Stimulated activated CD4-positive, alpha-beta T cell treated with anti-CD3 and anti-CD28 coated beads, Interleukin-15, amount 100 ng/mL, for 24 hours (primary cell): Measurements from ENCODE around the gene DOK5.
A peak's percentile ranks its signal among the peaks of the same experiment; 100 is the strongest.
"Not testable (repeated sequence)": the region's sequence is repeated elsewhere in the genome, so short reads cannot be mapped to it uniquely, and the experiment has no call there.

Source experiments
- DNase-seq: peaks from one replicate; pipeline ENCODE4 v3.0.0-alpha.2; 2020

The DOK5 gene

GRCh38 chr20:54475334-54476168 is at the start of gene DOK5:
TSS of gene DOK5 (plus strand) at chr20:54475593. CDS start at chr20:54475947, 354 bp downstream.
- DNase-seq = peak; percentile 18

- DNase-seq = no peak
Measured at GRCh38 chr20:54429364-54429763, 46.0 kb upstream of the DOK5 start.

- no peak for DNase-seq
Measured at GRCh38 chr20:54431156-54431944, 44.0 kb upstream of the DOK5 start.

GRCh38 chr20:54432966-54433365 is 42.4 kb upstream of the DOK5 start:
- no peak for DNase-seq

- no peak for DNase-seq
Measured at GRCh38 chr20:54433636-54434035, 41.8 kb upstream of the DOK5 start.

GRCh38 chr20:54434196-54434595 is 41.2 kb upstream of the DOK5 start:
- no peak for DNase-seq

- DNase-seq = no peak
Measured at GRCh38 chr20:54435015-54435414, 40.4 kb upstream of the DOK5 start.

GRCh38 chr20:54436410-54436809 is 39.0 kb upstream of the DOK5 start:
- not testable (repeated sequence) for DNase-seq

GRCh38 chr20:54438166-54438565 is 37.2 kb upstream of the DOK5 start:
- no peak for DNase-seq

- no peak for DNase-seq
Measured at GRCh38 chr20:54450207-54450606, 25.2 kb upstream of the DOK5 start.

GRCh38 chr20:54451171-54451570 is 24.2 kb upstream of the DOK5 start:
- DNase-seq = no peak

GRCh38 chr20:54452277-54452676 is 23.1 kb upstream of the DOK5 start:
- no peak for DNase-seq

- no peak for DNase-seq
Measured at GRCh38 chr20:54454982-54455381, 20.4 kb upstream of the DOK5 start.

GRCh38 chr20:54456423-54456822 is 19.0 kb upstream of the DOK5 start:
- DNase-seq = no peak

GRCh38 chr20:54456961-54457360 is 18.4 kb upstream of the DOK5 start:
- DNase-seq = no peak

- DNase-seq = no peak
Measured at GRCh38 chr20:54458219-54458618, 17.2 kb upstream of the DOK5 start.

- DNase-seq = no peak
Measured at GRCh38 chr20:54459279-54459678, 16.1 kb upstream of the DOK5 start.

- DNase-seq = no peak
Measured at GRCh38 chr20:54464003-54464402, 11.4 kb upstream of the DOK5 start.

- DNase-seq = no peak
Measured at GRCh38 chr20:54466127-54466526, 9.3 kb upstream of the DOK5 start.

- DNase-seq = no peak
Measured at GRCh38 chr20:54467622-54468021, 7.8 kb upstream of the DOK5 start.

- no peak for DNase-seq
Measured at GRCh38 chr20:54468082-54468481, 7.3 kb upstream of the DOK5 start.

GRCh38 chr20:54469293-54469692 is 6.1 kb upstream of the DOK5 start:
- DNase-seq = no peak

GRCh38 chr20:54469952-54470351 is 5.4 kb upstream of the DOK5 start:
- no peak for DNase-seq

GRCh38 chr20:54470697-54471096 is 4.7 kb upstream of the DOK5 start:
- no peak for DNase-seq
